ENCODE results near the gene ZFYVE28.

Gene ZFYVE28

DNA sequence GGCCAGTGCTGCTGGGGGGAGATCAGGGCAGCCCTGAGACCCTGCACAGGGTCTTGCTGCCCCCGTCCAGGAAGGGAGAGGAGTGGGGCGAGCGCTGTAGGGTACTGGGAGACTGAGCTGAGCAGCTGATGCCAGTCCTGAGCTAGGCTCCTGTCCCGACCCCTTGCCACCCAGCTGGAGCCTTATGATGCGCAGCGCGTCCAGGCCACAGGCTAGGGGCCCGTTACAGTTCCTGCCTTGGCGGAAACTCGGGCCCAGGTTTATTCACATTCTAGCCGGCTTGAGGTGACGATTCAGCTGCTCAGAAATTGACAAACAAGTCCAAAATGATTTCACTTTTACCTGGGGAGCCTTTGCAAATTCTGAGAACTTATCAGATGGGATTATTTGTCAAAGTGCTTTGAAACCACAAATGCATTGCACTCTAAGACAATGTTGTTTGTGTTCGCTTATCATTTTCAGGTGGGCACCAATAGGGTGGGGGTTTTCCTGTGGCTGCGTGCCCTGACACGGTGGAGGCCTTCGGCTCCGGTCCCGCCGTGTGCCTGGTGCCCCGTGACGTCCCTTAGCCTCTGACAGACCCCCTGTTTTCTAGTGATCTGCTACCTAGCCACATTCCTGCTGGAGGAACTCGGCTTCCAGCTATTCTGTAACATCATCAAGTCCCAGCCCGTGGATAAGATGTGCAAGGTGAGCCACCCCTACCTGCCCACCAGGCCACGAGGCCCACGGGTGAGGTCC, 19.2 kb upstream of the ZFYVE28 start:
- Histone ChIP-seq H3K9me3 (no peaks in the 10 kb centered on the region), H3K36me3 (no peaks in the 10 kb centered on the region), H3K27me3 (no peaks in the 10 kb centered on the region), H3K4me3 (ENCODE audit: low read depth in 1 of 2, low read length in 1 of 2) (no peak overlapping the region), H3K4me1 (ENCODE audit: control insufficient read depth in 1 of 2, insufficient read depth in 1 of 2, low read depth in 1 of 2, low read length in 1 of 2) (no peaks in the 10 kb centered on the region), H3K27ac (no peak overlapping the region)
- TF ChIP-seq, protein P1, sequence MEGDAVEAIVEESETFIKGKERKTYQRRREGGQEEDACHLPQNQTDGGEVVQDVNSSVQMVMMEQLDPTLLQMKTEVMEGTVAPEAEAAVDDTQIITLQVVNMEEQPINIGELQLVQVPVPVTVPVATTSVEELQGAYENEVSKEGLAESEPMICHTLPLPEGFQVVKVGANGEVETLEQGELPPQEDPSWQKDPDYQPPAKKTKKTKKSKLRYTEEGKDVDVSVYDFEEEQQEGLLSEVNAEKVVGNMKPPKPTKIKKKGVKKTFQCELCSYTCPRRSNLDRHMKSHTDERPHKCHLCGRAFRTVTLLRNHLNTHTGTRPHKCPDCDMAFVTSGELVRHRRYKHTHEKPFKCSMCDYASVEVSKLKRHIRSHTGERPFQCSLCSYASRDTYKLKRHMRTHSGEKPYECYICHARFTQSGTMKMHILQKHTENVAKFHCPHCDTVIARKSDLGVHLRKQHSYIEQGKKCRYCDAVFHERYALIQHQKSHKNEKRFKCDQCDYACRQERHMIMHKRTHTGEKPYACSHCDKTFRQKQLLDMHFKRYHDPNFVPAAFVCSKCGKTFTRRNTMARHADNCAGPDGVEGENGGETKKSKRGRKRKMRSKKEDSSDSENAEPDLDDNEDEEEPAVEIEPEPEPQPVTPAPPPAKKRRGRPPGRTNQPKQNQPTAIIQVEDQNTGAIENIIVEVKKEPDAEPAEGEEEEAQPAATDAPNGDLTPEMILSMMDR (IDR thresholded peaks at IDR 0.05): no peak

DNA sequence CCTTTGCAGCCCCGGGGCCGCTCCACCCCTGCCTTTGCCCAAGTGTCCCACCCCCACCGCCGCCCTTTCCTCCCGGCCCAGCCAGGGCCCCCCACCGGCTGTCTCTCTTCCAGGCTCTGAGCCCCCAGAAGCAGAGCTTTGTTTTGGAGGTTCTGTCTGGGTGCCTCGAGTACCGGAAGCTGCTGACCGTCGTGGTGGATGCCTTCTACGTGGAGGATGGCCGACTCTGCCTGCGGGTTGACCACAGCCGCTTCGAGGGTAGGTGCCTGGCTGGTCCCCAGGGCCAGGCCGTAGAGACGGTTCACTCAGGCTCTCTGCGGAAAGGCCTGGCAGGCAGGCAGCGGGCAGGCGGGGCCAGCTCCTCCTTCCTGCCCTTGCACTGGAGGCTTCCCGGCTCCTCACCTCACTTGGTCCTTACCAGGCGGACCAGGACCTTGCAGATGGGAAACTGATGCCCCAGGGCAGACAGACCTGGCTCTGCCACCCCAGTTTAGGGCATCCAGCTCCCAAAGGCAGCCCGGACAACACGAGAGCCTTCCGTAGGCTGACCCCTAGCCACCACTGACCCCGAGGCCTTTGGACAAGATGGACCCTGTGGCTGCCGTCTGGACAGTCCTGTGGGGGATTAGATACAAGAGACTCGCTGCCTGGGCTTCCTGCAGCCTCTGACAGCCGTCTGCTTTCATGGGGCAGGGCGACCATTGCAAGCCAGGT, 18.5 kb upstream of the ZFYVE28 start:
- Histone ChIP-seq H3K27me3 (no peaks in the 10 kb centered on the region), H3K4me1 (ENCODE audit: control insufficient read depth in 1 of 2, insufficient read depth in 1 of 2, low read depth in 1 of 2, low read length in 1 of 2) (no peaks in the 10 kb centered on the region), H3K27ac (no peak overlapping the region), H3K4me3 (ENCODE audit: low read depth in 1 of 2, low read length in 1 of 2) (no peak overlapping the region), H3K9me3 (no peaks in the 10 kb centered on the region), H3K36me3 (no peaks in the 10 kb centered on the region)
- TF ChIP-seq, protein P1 (IDR thresholded peaks at IDR 0.05): no peak

DNA sequence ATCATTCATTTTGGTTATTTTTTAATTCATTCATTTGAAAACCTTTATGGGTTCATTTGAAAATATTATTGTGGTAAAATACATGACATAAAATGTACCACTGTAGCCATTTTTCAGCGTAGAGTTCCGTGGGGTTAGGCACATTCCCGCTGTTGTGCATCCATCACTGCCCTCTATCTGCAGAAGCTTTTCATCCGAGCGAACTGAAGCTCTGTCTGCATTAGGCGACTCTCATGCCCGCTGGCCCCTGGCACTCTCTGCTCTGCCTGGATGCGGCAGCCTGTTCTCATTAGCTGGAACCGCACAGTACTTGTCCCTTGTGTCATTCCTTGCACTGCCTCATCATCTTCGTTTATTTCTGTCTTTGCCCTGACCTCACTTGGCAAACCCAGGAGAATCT, 17.9 kb upstream of the ZFYVE28 start:
- no peaks in the 10 kb centered on the region for H3K4me1 ChIP-seq (ENCODE audit: control insufficient read depth in 1 of 2, insufficient read depth in 1 of 2, low read depth in 1 of 2, low read length in 1 of 2)
- no peak overlapping the region for H3K27ac ChIP-seq
- H3K27me3 ChIP-seq: no peaks in the 10 kb centered on the region
- H3K4me3 ChIP-seq (ENCODE audit: low read depth in 1 of 2, low read length in 1 of 2): no peak overlapping the region
- no peaks in the 10 kb centered on the region for H3K36me3 ChIP-seq
- no peaks in the 10 kb centered on the region for H3K9me3 ChIP-seq
- TF ChIP-seq, protein P1 (IDR thresholded peaks at IDR 0.05): no peak

DNA sequence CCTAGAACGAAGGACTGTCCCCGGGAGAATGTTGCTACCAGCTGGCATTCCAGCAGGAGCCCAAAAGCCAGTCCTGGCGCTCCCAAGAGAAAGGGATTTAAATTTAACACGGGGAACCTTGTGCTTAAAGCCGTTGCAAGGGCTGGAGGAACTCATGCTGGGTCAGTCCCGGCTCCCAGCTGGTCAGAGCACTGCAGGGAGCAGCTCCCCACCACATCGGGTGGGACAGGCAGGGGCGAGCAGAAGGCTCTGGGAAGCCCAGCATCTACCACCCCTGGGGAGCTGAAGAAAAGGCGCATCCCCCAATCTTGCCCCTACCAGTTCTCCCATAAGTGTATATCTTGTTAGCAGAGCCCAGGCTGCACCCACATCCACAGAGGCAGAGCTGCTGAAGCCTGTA, 16.0 kb upstream of the ZFYVE28 start:
- H3K9me3 ChIP-seq: no peaks in the 10 kb centered on the region
- H3K4me3 ChIP-seq (ENCODE audit: low read depth in 1 of 2, low read length in 1 of 2): no peak overlapping the region
- H3K4me1 ChIP-seq (ENCODE audit: control insufficient read depth in 1 of 2, insufficient read depth in 1 of 2, low read depth in 1 of 2, low read length in 1 of 2): no peaks in the 10 kb centered on the region
- no peaks in the 10 kb centered on the region for H3K36me3 ChIP-seq
- H3K27me3 ChIP-seq: no peaks in the 10 kb centered on the region
- TF ChIP-seq, protein P1 (IDR thresholded peaks at IDR 0.05): no peak
- H3K27ac ChIP-seq: no peak overlapping the region

DNA sequence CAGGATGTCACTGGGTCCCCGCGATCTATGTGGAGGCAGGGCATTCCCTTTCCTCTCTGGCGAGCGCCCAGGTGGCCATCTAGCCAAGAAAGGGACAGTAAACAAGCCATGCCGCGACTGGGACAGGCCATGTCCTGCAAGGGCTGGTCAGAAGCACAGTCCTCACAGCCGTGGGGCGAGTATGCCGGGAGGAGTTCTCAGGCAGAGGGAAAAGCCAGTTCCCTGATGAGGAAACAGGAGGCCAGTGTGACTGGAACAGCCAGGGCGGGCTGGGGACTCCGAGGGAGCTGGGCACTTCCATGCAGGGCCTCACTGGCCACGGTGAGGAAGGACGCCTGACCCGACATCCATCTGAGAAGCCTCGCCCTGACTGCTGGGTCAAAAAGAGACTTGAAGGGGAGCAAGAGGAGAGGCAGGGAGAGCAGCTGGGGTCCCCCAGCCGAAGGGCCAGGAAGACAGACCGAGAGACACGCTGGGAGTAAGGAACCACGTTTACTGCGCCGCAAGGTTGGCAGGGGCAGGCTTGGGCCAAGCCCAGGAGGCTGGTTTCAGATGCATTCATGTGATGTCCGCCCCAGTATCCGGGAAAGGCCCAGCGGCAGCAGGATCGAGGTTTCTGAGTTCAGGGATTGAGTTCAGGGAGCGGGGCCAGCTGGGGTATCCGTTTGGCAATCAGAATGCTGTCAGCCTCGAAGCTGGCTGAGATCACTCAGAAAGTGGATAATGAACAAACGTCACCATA, 15.3 kb upstream of the ZFYVE28 start:
- no peaks in the 10 kb centered on the region for H3K4me1 ChIP-seq (ENCODE audit: control insufficient read depth in 1 of 2, insufficient read depth in 1 of 2, low read depth in 1 of 2, low read length in 1 of 2)

More for the DNA sequence above, 15.3 kb upstream of the ZFYVE28 start:
- H3K9me3 ChIP-seq: no peaks in the 10 kb centered on the region
- TF ChIP-seq, protein P1 (IDR thresholded peaks at IDR 0.05): no peak
- H3K4me3 ChIP-seq (ENCODE audit: low read depth in 1 of 2, low read length in 1 of 2): no peak overlapping the region
- no peaks in the 10 kb centered on the region for H3K36me3 ChIP-seq
- H3K27ac ChIP-seq: no peak overlapping the region
- H3K27me3 ChIP-seq: no peaks in the 10 kb centered on the region

All from neutrophil (primary cell).